ENCODE data around the gene LAMB3.

DNA sequence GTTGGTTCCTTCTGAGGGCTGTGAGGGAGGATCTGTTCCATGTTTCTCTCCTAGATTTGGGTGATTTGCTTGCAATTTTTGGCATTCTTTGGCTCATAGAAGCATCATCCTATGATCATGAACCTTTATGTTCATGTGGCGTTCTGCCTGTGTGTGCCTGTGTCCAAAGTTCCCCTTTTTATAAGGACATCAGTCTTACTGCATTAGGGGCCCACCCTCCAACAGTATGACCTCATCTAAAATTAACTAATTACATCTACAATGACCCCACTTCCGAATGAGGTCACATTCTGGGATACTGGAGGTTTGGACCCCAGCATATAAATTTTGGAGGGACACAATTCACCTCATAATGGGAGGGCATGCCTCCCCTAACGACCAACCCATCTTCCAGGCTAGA lies 81.5 kb downstream of the LAMB3 start:
- TF ChIP-seq SUZ12 (IDR thresholded peaks at IDR 0.05; ENCODE audit: extremely low read depth, insufficient read depth, insufficient read length): no peak
- no peak for TF ChIP-seq ZNF274 (IDR thresholded peaks at IDR 0.05; ENCODE audit: low read depth, low read length)
- no peak for TF ChIP-seq YY1 (IDR thresholded peaks at IDR 0.05; ENCODE audit: insufficient read depth, insufficient read length)
